CD4-positive, CD25-positive, alpha-beta regulatory T cell (primary cell): ENCODE measurements around the gene STK24. TPM values are rescaled to one million over a fixed set of nuclear protein-coding genes. Genes with fewer than 3 reads are reported as not detected.

Experiments used
- ATAC-seq, 2 donors: fragments of 150-1000 bp; cut with Tn5 transposase; one replicate each; pipeline ENCODE4 v1.10.0; 2021; ENCODE audit warnings: low read depth in 2 of 2, moderate number of reproducible peaks in 2 of 2, moderate library complexity in 1 of 2
- DNase-seq, 3 donors: peaks; one replicate each; pipeline versions ENCODE4 v3.0.0 to v3.0.0-alpha.2; 2012 to 2022; ENCODE audit warnings: mixed read lengths in 1 of 3
- H3K27ac ChIP-seq: one replicate; pipeline ENCODE4 v1.7.0; 2013; ENCODE audit warnings: mild to moderate bottlenecking, low read length; ENCODE audit not compliant: insufficient read depth, poor library complexity, severe bottlenecking
- H3K27me3 ChIP-seq: one replicate; pipeline ENCODE4 v1.7.0; 2013; ENCODE audit warnings: low read length; ENCODE audit not compliant: control insufficient read depth, insufficient read depth
- H3K36me3 ChIP-seq: one replicate; pipeline ENCODE4 v1.7.0; 2013; ENCODE audit warnings: mild to moderate bottlenecking, low read length, moderate library complexity; ENCODE audit not compliant: control insufficient read depth, insufficient read depth
- H3K4me1 ChIP-seq: 2 replicates; pipeline ENCODE4 v1.7.0; 2013; ENCODE audit warnings: mild to moderate bottlenecking, low read length; ENCODE audit not compliant: insufficient read depth, control insufficient read depth, poor library complexity, severe bottlenecking
- H3K4me3 ChIP-seq: one replicate; pipeline ENCODE4 v1.7.0; 2013; ENCODE audit warnings: low read depth, mild to moderate bottlenecking, low read length, moderate library complexity
- H3K9me3 ChIP-seq, 2 experiments: 1 replicate in 1 of 2; 2 replicates in 1 of 2; pipeline ENCODE4 v1.7.0; 2013; ENCODE audit warnings: low read length in 2 of 2, mild to moderate bottlenecking in 1 of 2, moderate library complexity in 1 of 2; ENCODE audit not compliant: control insufficient read depth in 2 of 2
- H3K27ac Mint-ChIP-seq, 3 donors: one replicate each; pipeline ENCODE4 v1.8.0; 2020 to 2022; ENCODE audit warnings: mild to moderate bottlenecking in 3 of 3, mixed read lengths in 3 of 3, moderate library complexity in 2 of 3
- H3K27me3 Mint-ChIP-seq: one replicate; pipeline ENCODE4 v1.8.0; 2022; ENCODE audit warnings: mild to moderate bottlenecking, mixed read lengths
- H3K36me3 Mint-ChIP-seq: one replicate; pipeline ENCODE4 v1.8.0; 2020; ENCODE audit warnings: mixed read lengths
- H3K4me1 Mint-ChIP-seq, 4 donors: one replicate each; pipeline ENCODE4 v1.8.0; 2020 to 2022; ENCODE audit warnings: mixed read lengths in 4 of 4, mild to moderate bottlenecking in 1 of 4
- H3K4me3 Mint-ChIP-seq, 4 donors: one replicate each; pipeline ENCODE4 v1.8.0; 2020 to 2022; ENCODE audit warnings: mild to moderate bottlenecking in 4 of 4, mixed read lengths in 4 of 4, moderate library complexity in 3 of 4
- H3K9me3 Mint-ChIP-seq, 7 donors: one replicate each; pipeline ENCODE4 v1.8.0; 2020 to 2022; ENCODE audit warnings: mixed read lengths in 7 of 7, mild to moderate bottlenecking in 3 of 7, moderate library complexity in 2 of 7
- polyA plus RNA-seq, 4 donors: library from polyadenylated mRNA; unstranded; fragments of 300-500 nt; fragmentation: Illumina TruSeq; gene quantifications; one replicate each; pipeline ENCODE4 v1.2.3, GENCODE V29; 2021
- total RNA-seq: library from RNA; stranded (reverse); gene quantifications from one replicate; pipeline ENCODE4 v1.2.3, GENCODE V29; 2022

Gene STK24
- total and polyA plus RNA-seq, 5 donors from 2014 or later: 26.7 to 141 (median 54.1) TPM

DNA sequence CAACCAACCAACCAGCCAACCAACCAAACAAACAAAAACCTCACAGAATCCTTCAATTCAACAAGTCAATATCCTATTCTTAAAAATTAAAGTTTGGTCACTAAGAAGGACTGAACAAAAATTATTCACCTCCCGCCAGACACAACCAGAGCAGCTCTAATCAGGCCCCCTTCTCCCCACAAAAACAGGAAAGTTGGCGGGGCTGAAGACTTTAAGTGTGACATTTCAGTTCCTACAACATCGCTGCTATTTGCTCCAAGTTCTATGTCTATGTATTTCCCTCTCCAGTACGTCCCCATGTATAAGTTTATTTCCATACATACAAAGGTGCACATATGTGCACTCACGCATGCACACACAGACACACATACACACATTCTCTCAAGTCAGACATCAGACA is 32.8 kb upstream of the STK24 start:
- H3K36me3 Mint-ChIP-seq: no peaks in the 10 kb centered on the region

DNA sequence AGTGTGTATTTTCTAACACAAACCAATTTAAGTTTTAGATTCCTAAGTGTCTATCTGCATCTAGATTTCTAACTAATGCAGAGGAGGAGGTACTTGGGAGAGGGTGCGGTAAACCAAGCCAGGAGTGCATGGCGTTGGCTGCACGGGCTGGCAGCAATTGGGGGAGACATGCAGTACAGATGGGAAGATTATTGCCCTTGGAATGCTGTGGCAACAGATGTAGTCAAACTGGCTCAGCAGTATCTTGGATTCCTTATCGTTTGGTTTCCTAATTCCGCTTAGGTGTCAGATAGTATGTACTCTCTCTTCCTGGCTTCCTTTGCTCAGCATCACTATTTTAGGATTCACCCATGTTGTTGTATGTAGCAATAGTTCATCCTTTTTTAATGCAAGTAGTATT is 29.4 kb upstream of the STK24 start:
- ATAC-seq (no peak), DNase-seq (no peak)
- Mint-ChIP-seq H3K4me1 (peaks cover 0 to 2% (median 0%) of the 10 kb centered on the region in 4 donors), H3K9me3 (peaks cover 0 to 2% (median 0%) of the 10 kb centered on the region in 7 donors), H3K27me3 (peaks cover 8% of the 10 kb centered on the region), H3K36me3 (no peaks in the 10 kb centered on the region), H3K4me3 (no peak overlapping the region), H3K27ac (no peak overlapping the region)
- Histone ChIP-seq H3K4me3 (no peak overlapping the region), H3K36me3 (no peaks in the 10 kb centered on the region), H3K9me3 (no peaks in the 10 kb centered on the region), H3K27me3 (no peaks in the 10 kb centered on the region), H3K27ac (no peak overlapping the region), H3K4me1 (no peaks in the 10 kb centered on the region)

More for the DNA sequence above, 32.8 kb upstream of the STK24 start:
- no peak for DNase-seq
- Histone ChIP-seq H3K27me3 (peaks cover 4% of the 10 kb centered on the region), H3K36me3 (no peaks in the 10 kb centered on the region), H3K4me3 (no peak overlapping the region), H3K4me1 (no peaks in the 10 kb centered on the region), H3K9me3 (no peaks in the 10 kb centered on the region), H3K27ac (no peak overlapping the region)
- H3K4me1 Mint-ChIP-seq: peaks cover 0 to 2% (median 0%) of the 10 kb centered on the region in 4 donors
- no peak for ATAC-seq
- no peak overlapping the region for H3K4me3 Mint-ChIP-seq
- H3K27ac Mint-ChIP-seq: no peak overlapping the region
- H3K9me3 Mint-ChIP-seq: no peaks in the 10 kb centered on the region
- H3K27me3 Mint-ChIP-seq: peaks cover 12% of the 10 kb centered on the region

DNA sequence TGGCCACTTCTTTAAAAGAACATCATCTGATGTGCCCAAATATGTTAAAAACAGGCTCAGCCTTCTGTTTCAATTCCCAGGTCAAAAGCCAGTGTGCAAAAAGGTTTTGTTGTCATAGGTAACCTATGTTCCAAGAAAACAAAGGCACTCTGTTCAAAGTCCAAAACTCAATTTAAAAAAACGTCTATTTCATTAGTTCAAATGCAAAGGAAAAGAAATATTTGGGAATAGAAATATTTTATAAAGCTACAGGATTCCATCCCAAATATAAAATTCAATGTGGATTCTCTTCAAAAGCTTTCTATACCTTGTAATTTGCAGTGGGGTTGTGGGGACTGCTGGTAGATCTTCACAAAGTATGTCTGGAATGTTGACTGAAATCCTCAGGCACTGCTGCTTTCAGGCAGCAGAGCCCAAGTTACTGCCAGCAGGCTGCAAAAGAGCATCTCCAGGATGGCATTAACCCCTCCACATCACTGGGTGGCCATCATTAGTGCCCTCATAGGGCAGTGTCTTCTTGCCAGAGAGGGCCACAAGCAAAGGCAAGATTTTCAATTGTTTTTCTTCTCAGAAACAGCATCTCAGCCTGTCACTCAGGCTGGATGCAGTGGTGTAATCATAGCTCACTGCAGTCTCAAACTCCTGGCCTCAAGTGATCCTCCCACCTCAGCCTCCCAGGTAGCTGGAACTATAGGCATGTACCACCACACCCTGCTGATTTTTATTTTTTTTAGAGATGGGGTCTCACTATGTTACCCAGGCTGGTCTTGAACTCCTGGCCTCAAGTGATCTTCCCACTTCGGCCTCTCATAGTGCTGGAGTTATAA is 22.8 kb upstream of the STK24 start:
- Histone ChIP-seq H3K4me1 (no peaks in the 10 kb centered on the region), H3K27me3 (peaks cover 8% of the 10 kb centered on the region), H3K27ac (no peak overlapping the region), H3K9me3 (no peaks in the 10 kb centered on the region), H3K4me3 (no peak overlapping the region), H3K36me3 (no peaks in the 10 kb centered on the region)
- Mint-ChIP-seq H3K4me3 (no peak overlapping the region), H3K27ac (no peak overlapping the region), H3K27me3 (peaks cover 11% of the 10 kb centered on the region), H3K4me1 (peaks cover 0 to 4% (median 1%) of the 10 kb centered on the region in 4 donors), H3K9me3 (peaks cover 0 to 2% (median 0%) of the 10 kb centered on the region in 7 donors), H3K36me3 (peaks cover 4% of the 10 kb centered on the region)
- DNase-seq: no peak
- ATAC-seq: no peak

DNA sequence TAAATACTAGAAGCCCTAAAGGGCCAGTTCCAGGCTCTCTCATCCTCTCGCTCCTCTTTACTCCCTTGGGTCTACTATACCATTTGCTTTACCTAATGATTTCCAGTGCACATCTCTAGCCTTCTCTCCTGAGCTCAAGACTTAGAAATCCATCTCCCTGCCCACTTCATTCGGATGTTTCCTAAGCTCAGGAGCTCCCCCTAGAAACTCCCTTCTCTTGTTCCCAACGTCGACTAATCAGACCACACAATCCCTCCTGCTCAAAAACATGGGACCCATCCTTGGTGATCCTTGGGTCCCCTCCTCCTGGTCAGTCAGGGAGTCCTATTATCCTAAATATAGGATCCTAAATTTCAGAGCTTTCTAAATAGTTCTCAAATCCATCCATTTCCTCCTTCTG is 21.1 kb upstream of the STK24 start:
- peak overlapping the region in 1 of 3 donors; percentile 83 for H3K27ac Mint-ChIP-seq

DNA sequence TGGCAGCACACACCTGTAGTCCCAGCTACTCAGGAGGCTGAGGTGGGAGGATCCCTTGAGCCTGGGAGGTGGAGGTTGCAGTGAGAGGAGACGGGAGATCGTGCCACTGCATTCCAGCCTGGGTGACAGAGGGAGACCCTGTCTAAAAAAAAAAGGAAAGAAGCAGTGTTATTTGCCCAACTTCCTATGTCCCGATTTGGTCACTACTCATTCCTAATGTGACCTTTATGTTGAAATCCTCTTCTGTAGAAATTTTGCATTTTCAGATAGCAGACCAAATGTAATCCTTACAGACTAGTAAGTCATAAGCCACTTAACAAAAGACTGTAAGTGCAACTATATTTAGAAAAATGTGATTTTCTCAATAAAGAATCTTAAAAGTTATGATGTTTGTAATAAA is 18.2 kb upstream of the STK24 start:
- Histone ChIP-seq H3K36me3 (no peaks in the 10 kb centered on the region), H3K27me3 (peaks cover 4% of the 10 kb centered on the region), H3K4me3 (no peak overlapping the region), H3K4me1 (no peaks in the 10 kb centered on the region), H3K27ac (no peak overlapping the region), H3K9me3 (no peaks in the 10 kb centered on the region)
- Mint-ChIP-seq H3K27me3 (peaks cover 11% of the 10 kb centered on the region), H3K4me3 (no peak overlapping the region), H3K9me3 (peaks cover 0 to 4% (median 0%) of the 10 kb centered on the region in 7 donors), H3K4me1 (peaks cover 0 to 4% (median 1%) of the 10 kb centered on the region in 4 donors), H3K27ac (no peak overlapping the region), H3K36me3 (peaks cover 4% of the 10 kb centered on the region)
- ATAC-seq (no peak), DNase-seq (no peak)

More for the DNA sequence above, 21.1 kb upstream of the STK24 start:
- no peak for ATAC-seq
- no peak overlapping the region for H3K4me3 Mint-ChIP-seq
- peaks cover 0 to 4% (median 1%) of the 10 kb centered on the region in 4 donors for H3K4me1 Mint-ChIP-seq
- H3K27me3 ChIP-seq: peaks cover 8% of the 10 kb centered on the region
- H3K36me3 ChIP-seq: no peaks in the 10 kb centered on the region
- H3K9me3 ChIP-seq: no peaks in the 10 kb centered on the region
- H3K4me3 ChIP-seq: no peak overlapping the region
- H3K36me3 Mint-ChIP-seq: peaks cover 4% of the 10 kb centered on the region
- H3K9me3 Mint-ChIP-seq: no peaks in the 10 kb centered on the region
- H3K4me1 ChIP-seq: no peaks in the 10 kb centered on the region
- H3K27me3 Mint-ChIP-seq: peaks cover 11% of the 10 kb centered on the region
- H3K27ac ChIP-seq: no peak overlapping the region
- no peak for DNase-seq

DNA sequence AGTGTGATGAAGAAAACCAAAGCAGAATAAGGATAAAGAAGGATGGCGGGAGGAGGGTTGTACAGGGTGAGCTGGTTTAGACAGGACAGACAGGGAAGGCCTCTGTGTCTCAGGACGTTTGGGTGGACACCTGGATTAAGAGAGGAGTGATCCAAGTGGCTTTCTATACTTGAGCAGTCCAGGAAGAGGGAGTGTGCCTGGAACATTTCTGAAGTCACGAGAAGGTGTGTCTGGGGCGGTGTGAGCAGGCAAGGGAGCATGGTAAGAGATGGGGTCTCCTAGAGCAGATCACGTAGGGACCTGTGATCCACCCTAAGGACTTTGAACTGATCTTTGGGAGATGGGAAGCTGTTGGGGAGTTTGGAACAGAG is 15.4 kb upstream of the STK24 start:
- ATAC-seq (no peak), DNase-seq (no peak)
- H3K4me3 ChIP-seq: no peak overlapping the region
- H3K27ac ChIP-seq: no peak overlapping the region
- H3K27me3 ChIP-seq: no peaks in the 10 kb centered on the region
- H3K36me3 ChIP-seq: no peaks in the 10 kb centered on the region
- Mint-ChIP-seq H3K4me1 (peaks cover 0 to 2% (median 0%) of the 10 kb centered on the region in 4 donors), H3K9me3 (peaks cover 0 to 6% (median 0%) of the 10 kb centered on the region in 7 donors), H3K36me3 (no peaks in the 10 kb centered on the region), H3K27me3 (peaks cover 4% of the 10 kb centered on the region), H3K27ac (no peak overlapping the region), H3K4me3 (no peak overlapping the region)
- no peaks in the 10 kb centered on the region for H3K9me3 ChIP-seq
- no peaks in the 10 kb centered on the region for H3K4me1 ChIP-seq

DNA sequence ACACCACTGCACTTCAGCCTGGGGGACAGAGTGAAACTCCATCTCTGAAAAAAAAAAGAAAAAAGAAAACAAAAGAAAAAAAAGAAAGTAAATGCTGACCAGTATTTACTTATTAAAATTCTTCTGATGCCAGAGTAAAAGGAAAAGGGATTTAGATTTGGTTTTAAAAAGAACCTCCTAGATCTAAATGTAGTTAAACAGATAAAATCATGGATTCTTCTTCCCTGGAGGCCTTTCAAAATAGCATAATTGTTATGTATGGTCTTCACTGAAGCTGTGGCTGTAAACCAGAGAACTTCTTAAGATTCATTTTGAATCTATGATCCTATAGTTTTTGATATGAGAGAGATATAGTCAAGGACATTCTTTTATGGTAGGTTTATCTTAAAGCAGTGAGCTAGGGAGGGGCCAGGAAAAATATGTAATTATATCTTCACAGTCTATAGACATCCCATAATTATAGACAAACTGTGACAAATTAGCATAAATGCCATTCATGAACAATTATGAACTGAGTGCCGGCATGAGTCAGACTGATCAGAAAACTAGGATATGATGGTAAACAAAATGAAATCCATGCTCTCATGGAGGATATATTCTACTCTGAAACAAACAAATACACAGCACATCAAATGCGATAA is 14.9 kb upstream of the STK24 start:
- no peaks in the 10 kb centered on the region for H3K4me1 ChIP-seq
- H3K27me3 ChIP-seq: no peaks in the 10 kb centered on the region
- Mint-ChIP-seq H3K36me3 (no peaks in the 10 kb centered on the region), H3K27ac (no peak overlapping the region), H3K4me1 (peaks cover 0 to 2% (median 0%) of the 10 kb centered on the region in 4 donors), H3K4me3 (no peak overlapping the region), H3K9me3 (peaks cover 0 to 6% (median 0%) of the 10 kb centered on the region in 7 donors), H3K27me3 (peaks cover 4% of the 10 kb centered on the region)
- no peaks in the 10 kb centered on the region for H3K36me3 ChIP-seq
- no peak overlapping the region for H3K4me3 ChIP-seq
- H3K27ac ChIP-seq: no peak overlapping the region
- no peaks in the 10 kb centered on the region for H3K9me3 ChIP-seq
- no peak for ATAC-seq
- no peak for DNase-seq
